OCI-M2 (cell line): ENCODE results near the gene KHNYN.

ENCODE experiments used
- DNase-seq: peaks from one replicate; lab custom pipeline; 2025; ENCODE audit not compliant: unreplicated experiment; lab: John Stamatoyannopoulos, UW

KHNYN gene

DNA sequence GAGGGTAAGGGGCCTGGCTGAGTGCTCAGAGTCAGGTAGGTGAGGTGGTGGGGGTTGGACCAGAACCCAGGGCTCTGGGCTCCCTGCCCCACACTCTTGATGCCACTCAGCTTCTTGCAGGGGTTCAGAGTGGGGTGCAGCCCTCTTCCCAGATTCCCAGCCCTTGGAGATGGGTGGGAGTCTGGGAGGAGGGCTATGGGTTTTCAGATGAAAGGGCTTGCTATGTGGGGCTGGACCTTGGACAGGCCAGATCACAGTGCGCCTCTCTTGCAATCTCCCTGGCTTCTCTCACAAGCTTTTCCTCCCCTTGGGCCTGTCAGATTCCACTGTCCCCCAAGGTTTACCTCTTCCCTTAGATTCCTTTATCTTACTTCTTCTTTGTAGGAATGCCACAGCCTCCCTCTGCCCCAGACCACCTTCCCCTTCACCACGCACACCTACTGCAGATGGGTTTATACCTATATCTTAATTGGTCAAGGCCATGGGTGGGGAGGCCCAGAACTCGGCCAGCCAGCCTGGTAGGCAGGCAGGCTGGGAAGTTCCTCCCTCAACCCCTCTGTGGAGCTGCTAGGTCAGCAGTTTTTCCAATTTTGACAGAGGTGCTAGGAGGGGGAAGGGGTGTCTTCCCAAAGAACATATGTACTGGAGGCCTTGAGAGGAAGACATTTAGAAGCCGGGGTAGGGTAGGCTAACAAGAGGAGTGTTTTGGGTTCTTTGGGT, 29.6 kb upstream of the KHNYN start:
- no peak for DNase-seq

DNA sequence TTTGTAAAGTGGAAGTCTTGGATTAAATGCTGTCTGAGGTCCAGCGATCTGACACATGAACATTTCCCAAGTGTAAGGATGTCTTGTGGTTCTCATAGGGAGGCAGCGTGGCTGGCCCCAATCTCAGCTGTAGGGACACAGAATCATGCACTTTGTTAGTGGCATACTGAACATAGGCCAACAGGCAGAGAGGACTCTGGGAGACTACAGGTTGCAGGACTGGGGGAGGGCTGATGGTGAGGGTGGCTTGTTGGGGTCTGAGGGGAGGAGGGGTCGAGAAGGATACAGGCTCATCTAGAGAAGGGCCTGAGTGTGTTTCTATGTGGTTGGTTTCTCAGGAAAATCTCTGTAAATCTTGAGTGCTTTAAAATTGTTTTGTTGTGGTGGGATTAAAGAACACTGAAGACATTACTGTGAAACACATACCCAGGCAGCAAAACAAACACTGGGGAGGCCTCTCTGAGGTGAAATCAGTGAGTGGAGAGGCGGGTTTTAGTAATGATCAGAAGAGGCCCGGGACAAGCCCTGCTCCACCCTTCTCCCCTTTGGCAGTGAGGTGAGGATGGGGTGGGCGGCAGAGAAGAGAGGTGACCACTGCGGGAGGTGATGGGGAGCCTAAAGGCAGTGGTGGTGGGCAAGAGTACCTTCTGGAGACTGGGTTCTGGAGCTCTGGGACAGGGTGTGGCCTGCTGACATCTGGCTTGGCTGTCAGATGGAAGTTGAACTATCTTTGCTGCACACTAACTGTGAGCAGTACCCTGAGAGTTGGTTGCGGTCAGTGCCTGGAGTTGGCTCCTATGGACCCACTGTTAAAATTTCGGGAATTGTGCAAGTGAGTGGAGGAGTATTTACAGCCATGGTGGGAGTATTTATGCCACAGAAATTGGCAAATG, 27.7 kb upstream of the KHNYN start:
- DNase-seq, result no peak

DNA sequence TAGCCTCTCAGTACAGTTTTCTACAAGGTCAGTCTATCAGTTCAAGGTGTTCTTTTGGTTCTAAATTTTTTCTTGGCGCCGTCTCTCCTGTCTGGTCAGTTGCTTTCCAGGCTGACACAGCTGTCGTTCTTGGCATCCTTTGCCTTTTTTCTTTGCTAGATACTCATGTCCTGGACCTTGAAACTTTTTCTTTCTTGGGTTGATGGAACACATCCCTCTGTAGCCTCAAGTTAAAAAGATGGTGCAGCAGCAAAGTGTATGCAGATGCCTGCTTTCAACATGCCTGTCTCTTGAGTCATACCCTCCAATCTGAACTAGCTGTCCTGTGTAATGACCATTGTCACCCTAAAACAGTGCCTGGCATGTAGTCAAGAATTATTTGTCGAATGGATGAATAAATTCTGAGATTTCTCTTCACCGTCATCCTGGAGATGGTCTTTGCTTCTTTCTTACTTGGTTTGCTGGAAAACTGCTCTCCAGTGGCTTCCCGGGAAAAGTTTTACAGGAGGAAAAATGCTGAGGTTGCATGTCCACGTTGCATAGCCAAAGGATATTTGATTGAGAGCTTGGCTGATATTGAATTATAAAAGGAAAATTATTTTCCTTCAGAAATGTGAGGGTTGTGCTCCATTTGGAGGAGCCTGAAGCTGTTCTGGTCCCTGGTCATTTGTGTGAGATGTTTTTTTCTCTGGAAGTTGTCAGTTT, 26.3 kb upstream of the KHNYN start:
- no peak for DNase-seq

DNA sequence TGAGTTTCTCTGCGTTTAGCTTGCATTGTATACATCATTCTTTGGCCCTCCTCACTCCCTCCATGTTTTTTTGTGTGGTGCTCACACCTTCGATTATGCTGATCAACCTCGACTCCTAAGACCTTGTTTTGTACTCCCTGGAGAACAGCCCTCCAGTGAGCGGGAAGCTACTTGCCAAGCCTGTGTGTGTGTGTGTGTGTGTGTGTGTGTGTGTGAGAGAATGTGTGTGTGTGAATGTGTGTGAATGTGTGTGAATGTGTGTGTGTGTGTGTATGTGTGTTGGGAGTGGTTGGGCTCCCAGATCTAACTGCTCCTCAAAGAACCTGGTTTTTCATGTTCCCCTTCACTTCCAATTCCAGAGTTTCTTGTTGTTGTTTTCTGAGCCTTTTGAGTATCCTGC, 24.9 kb upstream of the KHNYN start:
- no peak for DNase-seq

DNA sequence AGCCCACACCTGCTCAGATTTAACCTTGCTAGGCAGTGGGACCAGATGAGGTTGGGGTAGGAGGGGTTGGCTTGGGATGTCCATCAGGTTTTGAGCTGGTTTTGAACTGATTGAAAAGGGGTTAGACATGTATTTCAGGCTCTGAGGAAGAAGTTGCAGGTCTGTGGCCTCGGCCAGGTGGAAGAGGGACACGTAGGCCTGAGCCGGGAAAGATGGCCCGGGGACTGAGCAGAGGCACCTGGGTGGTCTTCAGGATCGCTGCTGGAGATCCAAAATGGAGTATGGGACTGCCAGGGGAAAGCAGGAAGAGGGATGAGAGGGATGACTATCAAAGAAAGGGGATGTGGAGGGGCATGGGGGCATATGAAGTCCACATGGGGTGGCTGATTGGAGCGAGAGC, 23.3 kb upstream of the KHNYN start:
- no peak for DNase-seq

DNA sequence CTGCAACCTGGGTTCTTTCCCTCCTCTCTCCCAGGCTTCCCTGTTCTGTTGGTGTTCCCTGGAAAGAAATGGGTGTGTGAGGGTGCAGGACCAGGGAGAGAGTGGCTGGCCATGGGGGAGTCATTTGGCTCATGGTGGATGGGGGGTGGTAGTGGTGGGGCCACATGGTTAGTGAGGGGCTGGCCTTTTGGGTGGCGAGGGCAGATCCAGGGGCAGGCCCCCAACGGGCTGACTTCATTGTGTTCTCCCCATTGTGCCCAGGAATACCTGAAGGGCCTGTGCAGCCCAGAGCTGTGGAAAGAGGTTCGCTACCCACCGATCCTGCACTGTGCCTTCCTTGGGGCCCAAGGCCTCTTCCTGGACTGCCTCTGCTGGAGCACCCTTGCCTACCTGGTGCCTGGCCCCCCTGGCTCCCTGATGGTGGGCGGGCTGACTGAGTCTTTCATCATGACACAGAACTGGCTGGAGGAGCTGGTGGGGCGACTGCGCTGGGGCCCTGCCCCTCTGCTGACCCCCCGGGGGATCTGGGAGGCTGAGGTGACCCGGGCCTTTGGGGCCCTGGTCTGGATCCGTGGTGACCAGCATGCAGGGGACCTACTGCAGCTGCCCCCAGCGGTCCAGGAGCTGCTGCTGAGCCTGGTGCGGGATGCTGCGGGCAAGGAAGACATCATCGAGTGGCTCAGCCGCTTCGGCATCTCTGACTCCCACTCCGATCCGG, 22.0 kb upstream of the KHNYN start:
- no peak for DNase-seq

DNA sequence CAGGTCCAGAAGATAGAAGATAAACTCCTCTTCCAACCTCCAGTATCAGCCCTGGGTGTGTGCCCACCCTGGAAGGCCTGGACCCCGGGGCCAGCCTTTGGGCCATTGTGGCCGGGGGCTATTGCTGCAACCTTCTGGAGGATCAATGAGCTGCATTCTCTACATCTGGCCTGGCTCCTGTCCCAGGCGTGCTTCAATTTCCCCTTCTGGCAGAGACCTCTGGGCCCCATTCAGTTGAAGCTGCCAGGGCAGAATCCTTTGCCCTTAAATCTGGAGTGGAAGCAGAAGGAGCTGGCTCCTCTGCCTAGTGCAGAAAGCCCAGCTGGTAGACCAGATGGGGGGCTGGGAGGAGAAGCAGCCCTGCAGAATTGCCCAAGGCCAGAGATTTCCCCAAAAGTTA, 21.0 kb upstream of the KHNYN start:
- no peak for DNase-seq

DNA sequence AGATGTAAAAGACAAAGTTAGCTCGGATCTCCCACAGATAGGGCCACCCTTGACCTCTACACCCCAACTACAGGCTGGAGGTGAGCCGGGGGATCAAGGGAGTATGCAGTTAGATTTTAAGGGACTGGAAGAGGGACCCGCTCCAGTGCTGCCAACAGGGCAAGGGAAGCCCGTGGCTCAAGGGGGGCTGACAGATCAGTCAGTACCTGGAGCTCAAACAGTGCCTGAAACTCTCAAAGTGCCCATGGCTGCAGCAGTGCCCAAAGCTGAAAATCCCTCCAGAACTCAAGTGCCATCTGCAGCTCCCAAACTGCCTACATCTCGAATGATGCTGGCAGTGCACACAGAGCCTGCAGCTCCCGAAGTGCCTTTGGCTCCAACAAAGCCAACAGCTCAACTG, 20.6 kb upstream of the KHNYN start:
- no peak for DNase-seq

DNA sequence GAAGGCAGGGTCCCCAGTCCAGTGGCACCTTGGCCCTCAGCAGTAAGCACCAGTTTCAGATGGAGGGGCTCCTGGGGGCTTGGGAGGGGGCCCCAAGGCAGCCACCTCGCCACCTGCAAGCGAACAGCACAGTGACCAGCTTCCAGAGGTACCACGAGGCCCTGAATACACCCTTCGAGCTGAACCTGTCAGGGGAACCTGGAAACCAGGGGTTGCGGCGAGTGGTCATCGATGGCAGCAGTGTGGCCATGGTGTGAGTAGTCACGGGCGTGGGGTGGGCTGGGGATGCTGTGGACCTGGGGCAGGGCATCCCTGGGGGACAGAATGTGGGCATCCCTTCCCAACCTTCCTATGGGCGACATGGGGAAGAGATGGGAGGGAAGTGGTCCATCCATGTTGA, 19.8 kb upstream of the KHNYN start:
- DNase-seq, result no peak

DNA sequence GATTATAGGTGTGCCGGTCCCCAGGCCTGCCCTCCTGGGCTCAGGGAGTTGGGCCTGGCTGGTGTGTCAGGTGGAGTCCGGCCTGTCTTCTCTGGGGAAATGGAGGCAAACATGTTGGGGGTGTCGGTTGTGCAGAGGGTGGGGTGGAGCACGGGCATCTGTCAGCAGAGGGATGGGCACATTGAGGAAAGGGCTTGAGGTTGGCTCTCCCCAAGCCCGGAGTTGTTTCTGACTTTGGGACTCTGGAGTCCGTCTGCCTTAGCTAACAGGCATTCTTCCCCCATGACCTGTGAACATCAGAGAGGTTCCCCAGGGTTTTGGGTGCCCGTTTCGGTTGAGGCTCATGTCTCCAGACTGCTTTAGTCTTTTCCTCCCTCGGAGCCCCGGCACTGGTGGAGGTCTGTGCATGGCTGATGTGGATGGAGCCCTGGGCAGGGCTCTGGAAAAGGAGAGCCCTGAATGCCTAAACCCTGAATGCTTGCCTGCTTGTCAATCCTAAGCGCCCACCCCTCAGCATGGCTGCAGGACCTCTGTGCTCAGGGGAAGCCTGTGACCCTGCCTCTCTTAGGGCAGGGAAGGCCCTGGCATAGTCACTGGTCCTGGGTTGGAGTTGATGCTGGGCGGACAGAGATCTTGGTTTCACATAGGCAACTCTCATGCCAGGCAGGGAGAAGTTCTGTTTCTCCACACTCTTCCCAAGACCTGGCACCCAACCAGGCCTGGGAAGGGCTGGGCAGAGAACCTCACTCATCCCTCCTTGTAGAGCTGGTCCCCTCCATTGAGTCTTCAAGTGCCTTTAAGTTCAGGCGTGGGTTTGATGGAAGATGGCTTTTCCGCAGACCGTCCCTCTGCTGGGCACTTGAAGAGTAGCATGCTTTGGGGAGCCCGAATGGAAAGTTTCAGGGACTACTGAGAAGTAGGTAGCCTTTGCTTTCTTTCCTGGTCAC, 18.0 kb upstream of the KHNYN start:
- no peak for DNase-seq

DNA sequence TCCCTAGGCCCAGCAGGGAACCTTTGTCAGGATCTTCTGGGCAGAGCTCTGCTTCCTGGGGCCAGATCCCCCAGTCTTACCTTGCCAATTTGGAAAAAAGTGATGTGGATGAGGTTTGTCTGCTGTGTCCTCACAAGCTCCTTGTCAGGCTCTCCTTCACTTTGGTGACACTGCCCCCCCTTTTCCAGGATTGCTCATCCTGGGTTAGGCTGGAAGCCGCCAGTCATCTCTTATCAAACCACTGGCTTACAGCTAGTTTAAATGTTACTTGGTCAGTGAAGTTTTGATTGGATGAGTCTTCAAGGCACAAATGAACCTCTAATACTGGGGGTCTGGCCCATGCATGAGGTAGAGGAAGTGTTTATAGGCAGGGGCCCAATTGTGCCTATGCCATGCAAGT, 15.7 kb upstream of the KHNYN start:
- DNase-seq, result no peak

DNA sequence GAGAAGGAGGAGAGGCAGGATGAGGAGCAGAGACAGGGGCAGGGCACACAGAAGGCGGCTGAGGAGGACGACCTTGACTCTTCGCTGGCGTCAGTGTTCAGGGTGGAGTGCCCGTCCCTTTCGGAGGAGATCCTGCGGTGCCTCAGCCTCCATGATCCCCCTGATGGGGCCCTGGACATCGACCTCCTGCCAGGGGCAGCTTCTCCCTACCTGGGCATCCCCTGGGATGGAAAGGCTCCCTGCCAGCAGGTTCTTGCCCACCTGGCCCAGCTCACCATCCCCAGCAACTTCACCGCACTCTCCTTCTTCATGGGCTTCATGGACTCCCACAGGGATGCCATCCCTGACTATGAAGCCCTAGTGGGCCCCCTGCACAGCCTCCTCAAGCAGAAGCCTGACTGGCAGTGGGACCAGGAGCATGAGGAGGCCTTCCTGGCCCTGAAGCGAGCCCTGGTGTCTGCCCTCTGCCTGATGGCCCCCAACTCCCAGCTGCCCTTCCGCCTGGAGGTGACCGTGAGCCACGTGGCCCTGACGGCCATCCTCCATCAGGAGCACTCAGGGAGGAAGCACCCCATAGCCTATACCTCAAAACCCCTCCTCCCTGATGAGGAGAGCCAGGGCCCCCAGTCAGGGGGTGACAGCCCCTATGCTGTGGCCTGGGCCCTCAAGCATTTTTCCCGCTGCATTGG, 14.9 kb upstream of the KHNYN start:
- DNase-seq, result no peak

DNA sequence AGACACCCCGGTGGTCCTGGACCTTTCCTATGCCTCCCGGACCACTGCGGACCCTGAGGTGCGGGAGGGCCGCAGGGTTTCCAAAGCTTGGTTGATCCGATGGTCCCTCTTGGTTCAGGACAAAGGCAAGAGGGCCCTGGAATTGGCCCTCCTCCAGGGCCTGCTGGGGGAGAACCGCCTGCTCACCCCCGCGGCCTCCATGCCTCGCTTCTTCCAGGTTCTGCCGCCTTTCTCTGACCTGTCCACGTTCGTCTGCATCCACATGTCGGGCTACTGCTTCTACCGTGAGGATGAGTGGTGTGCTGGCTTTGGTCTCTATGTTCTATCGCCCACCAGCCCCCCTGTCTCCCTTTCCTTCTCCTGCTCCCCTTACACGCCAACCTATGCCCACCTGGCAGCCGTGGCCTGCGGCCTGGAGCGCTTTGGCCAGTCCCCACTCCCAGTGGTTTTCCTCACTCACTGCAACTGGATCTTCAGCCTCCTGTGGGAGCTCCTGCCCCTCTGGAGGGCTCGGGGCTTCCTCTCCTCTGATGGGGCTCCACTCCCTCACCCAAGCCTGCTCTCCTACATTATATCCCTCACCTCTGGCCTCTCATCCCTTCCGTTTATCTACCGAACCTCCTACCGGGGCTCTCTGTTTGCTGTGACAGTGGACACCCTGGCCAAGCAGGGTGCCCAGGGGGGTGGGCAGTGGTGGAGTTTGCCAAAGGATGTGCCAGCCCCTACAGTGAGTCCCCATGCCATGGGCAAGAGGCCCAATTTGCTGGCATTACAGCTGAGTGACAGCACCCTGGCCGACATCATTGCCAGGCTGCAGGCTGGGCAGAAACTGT, 14.1 kb upstream of the KHNYN start:
- no peak for DNase-seq

DNA sequence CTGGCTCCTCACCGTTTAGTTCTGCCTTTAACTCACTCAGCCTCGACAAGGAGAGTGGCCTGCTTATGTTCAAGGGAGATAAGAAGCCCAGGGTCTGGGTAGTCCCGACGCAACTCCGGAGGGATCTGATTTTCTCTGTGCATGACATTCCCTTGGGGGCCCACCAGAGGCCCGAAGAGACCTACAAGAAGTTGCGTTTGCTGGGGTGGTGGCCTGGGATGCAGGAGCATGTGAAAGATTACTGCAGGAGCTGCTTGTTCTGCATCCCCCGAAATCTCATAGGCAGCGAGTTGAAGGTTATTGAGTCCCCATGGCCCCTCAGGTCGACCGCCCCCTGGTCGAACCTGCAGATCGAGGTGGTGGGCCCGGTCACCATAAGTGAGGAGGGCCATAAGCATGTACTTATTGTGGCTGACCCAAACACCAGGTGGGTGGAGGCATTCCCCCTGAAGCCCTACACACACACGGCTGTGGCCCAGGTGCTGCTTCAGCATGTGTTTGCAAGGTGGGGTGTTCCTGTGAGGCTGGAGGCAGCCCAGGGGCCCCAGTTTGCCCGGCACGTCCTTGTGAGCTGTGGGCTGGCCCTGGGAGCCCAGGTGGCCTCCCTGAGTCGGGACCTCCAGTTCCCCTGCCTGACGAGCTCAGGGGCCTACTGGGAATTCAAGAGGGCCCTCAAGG, 13.4 kb upstream of the KHNYN start:
- no peak for DNase-seq

DNA sequence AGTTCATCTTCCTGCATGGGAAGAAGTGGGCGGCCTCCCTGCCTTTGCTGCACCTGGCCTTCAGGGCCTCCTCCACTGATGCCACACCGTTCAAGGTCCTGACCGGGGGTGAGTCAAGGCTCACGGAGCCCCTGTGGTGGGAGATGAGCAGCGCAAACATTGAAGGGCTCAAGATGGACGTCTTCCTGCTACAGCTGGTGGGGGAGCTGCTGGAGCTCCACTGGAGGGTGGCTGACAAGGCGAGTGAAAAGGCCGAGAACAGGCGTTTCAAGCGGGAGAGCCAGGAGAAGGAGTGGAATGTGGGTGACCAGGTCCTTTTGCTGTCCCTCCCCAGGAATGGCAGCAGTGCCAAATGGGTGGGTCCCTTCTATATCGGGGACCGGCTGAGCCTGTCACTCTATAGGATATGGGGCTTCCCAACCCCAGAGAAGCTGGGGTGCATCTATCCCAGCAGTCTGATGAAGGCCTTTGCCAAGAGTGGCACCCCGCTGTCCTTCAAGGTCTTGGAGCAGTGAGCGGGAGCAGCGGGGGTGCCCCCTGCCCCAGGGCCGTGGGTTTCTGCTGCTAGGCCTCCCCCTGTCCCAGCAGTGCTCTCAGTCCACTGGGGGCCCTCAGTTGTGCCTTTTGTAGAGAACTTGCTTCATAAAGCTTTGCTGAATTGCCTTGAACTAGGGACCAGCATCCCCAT, 12.7 kb upstream of the KHNYN start:
- DNase-seq, result no peak

DNA sequence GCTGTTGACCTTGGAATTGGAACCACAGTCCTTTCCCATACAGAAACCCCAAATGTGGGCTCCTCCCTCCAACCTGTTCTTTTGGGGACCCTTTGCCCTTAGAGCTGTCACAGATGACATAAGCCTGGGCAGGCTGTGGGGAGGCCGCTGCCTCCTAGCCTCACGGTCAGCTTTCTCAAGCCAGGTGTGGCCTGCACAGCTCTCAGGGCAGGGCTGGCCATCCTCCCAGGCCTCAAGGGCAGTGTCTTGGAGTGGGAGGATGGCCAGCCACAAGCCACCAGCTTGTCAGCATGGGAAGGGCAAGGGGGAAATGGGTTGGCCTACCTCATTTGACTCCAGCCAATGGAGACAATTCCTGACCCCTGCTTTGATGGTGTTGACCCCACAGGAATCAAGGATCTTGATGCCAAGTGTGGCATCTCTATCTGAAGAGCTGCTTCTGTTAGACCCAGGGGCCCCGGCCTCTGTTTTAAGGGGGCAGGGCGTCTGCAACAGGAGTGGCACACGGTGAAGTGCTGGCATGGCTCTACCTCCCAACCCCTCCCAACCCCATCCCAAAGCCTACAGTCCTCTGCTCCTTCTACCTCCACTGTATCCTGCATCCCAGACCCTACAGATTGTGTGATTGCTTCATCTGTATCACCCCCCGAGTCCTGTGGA, 11.8 kb upstream of the KHNYN start:
- DNase-seq, result no peak

DNA sequence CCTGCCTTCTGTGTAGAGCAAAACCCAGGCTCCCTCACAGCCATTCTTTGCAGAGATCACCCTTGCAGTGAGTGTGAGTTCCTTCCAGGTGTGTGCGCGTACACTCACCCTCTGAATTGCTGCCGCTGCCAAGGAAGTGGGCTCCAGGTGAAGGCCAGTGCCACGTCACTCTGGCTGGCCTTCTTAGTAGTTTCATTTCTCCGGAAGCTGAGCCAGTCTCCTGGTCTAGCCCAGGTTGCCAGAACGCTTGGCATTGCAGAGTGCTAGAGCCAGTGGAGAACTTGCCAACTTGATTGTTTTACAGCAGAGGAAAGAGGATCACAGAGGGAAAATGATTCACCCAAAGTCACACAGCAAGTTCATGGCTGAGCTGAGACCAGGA, 11.3 kb upstream of the KHNYN start:
- no peak for DNase-seq
